Cardiac septum (tissue), 1 donor: ENCODE measurements around the gene ATP5ME. TPM values are rescaled to one million over a fixed set of nuclear protein-coding genes. Genes with fewer than 3 reads are reported as not detected.

ENCODE experiments used
- DNase-seq: peaks from one replicate; pipeline ENCODE4 v3.0.0-alpha.2; 2020; ENCODE audit warnings: low spot score
- intact Hi-C: fragments of 100-400 bp; cut with DNase I; formaldehyde crosslinking; loops from one replicate; pipeline ENCODE4 v1.14.0; 2022
- total RNA-seq: library from RNA; stranded (reverse); fragmentation: NEBNext Ultra II Directional; extraction: Animal tissue kit (Norgen Biotek cat#: 25700); gene quantifications from one replicate; pipeline ENCODE4 v1.2.1, GENCODE V29; 2021
- donor health status: DM: no; HTN: no; CAD: no.

ATP5ME gene
- total RNA-seq, 1 donor from 2014 or later: 734 TPM

- intact Hi-C loops: loop anchor here (2.0 to 5.0 kb wide), 2 partner anchors 18 to 96 kb away; partner anchors contain the start of gene PCGF3
- no peak for DNase-seq
Measured at GRCh38 chr4:686413-687040, 12.5 kb upstream of the ATP5ME start.

DNA sequence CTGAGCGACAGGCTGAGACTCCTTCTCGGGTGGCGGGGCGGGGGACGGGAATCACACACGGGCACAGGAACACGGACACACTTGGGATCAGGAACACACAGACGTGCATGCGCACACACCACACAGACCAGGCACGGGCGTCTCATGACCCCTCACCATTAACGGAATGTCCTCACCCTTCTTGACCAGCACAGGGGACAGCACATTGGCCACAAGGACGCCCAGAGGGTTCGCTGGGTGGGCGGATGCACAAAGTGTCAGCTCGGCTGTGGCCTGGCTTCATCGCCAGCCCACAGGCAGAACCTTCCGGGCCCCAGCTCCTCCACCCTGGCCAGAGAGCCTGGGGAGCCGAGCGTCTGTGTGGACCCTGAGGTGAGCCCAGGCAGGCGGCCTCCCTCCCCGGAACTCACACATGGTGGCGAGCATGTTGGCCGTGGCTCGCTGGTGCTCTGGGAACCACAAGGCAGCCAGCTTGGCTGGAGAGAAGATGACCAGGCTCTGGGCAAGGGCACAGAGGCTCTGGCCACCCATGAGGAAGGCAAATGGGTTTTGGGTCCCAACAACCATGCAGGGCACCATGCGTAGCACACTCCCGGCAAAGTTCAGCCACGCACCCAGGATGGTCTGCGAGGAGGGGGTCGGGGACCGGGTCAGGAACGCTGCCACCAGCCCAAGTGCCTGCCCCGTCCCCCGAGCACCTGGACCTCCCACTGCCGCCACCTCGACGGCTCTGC is 11.8 kb upstream of the ATP5ME start:
- intact Hi-C loops: loop anchor here (2.0 to 5.0 kb wide), 2 partner anchors 19 to 96 kb away; partner anchors contain the start of gene PCGF3
- no peak for DNase-seq

DNA sequence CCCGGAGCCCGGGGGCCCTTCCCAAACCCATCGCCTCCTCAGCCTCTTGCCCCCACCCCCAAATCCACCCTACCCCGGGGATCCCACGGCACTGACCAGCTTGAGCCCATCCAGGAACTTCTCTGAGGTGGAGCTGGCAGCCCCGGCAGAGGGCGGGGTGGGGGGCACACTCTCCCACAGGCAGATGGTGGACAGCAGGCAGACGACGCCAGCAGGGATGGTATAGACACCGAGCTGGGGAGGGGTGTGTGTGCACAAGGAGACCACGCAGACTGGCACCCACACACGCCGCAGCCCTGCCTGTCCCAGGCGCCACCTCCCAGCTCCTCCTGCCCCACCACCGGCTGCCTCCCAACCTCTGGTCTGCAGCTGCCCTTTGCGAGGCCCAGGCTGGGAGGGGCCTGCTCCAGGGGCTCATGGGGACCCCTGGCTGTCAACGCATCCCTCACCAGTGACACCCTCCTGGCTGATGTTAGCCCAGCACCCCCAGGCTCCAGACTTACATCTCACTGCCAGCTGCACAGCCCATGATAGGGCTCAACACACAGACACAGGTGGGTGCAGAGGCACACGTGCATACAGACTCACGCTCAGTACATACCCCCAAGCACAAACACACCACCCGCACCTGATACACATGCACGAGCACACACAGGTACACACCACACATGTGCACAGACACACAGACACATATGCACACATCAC is 10.7 kb upstream of the ATP5ME start:
- DNase-seq: no peak
- intact Hi-C loops: loop anchor here (5.0 kb wide), 1 partner anchor 98 kb away; no protein-coding TSS in a partner anchor

GRCh38 chr4:683982-684622 is 10.0 kb upstream of the ATP5ME start:
- no peak for DNase-seq
- intact Hi-C loops: no loop called here

DNA sequence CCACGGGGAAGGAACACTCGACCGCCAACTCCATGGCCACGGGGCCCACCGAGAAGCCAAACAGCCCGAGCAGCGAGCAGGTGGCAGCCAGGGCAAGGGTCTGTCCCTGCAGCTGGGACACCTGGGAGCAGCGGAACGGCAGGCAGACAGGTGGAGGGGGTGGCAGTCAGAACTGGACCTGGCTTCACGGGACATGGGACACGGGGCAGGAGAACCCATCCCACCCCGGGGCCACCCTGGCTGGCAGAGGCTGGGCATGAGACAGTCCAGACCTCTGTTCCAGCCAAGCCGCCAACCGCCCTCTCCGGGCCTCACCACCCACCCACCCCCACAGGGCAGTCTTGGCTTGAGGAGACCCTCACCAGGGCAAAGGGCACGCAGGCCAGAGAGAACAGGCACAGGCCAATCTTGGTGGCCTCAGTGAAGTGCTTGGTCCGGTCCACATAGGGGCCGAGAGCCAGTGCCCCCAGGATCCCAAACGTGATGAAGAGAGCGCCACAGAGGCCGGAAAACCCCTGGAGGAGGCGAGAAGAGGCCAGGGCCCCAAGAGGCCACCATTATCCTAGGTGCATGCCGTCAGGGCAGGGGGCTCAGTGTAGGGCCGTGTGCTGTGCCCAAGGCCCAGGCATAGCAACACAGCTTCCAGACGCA is 9.3 kb upstream of the ATP5ME start:
- no peak for DNase-seq
- intact Hi-C loops: no loop called here

- DNase-seq: no peak
- intact Hi-C loops: no loop called here
Measured at GRCh38 chr4:682490-683172, 8.6 kb upstream of the ATP5ME start.

DNA sequence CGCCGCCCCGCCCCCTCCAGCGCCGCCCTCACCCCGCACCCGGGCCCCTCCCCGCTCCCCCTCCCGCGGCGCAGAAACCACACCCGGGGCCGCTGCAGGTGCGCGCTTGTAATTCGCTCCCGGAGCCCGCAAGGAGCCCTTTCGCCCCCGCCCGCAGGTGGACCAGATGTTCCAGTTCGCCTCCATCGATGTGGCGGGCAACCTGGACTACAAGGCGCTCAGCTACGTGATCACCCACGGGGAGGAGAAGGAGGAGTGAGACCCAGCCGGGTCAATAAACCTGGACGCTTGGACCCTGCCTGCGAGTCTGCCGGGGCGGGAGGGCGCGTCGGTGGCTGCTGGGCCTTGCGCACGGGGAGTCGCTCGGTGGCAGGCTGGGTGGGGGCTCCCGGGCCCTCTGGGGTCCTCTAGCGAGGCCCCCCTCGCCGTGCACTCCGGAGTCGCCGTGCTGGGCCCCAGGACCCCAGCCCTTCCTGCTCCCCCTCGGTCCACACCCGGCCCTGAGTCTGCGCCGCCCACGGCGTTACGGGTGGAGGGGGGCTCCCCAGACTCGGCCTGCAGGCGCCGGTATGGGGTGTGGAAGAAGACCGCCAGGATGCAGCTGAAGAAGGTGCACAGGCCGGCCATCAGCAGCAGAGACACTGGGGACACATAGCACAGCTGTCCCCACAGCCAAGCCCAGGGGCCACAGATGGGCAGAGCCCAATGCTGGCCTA is 7.8 kb upstream of the ATP5ME start:
- no peak for DNase-seq
- intact Hi-C loops: no loop called here

GRCh38 chr4:680928-681645 is 7.0 kb upstream of the ATP5ME start:
- DNase-seq: no peak
- intact Hi-C loops: no loop called here

- no peak for DNase-seq
- intact Hi-C loops: no loop called here
Measured at GRCh38 chr4:680551-680927, 6.5 kb upstream of the ATP5ME start.

DNA sequence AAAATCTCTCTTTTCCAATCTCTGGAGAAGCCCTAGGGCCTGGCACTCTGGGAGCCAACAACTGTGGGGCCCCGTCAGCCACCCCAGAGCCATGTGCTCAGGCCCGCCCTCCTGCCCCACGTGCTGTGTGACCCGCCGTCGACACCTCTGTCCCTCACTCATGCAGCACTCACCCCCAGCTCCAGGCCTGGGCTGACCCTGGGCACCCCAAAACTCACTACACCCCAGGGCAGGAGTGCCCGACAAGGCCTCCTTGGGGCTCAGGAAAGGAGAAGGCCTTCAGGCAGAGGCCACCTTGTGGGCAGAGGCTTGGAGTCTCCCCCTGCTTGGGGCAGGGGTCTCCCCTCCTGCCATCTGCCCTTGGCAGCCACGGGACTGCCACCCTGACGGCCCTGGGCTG is 6.0 kb upstream of the ATP5ME start:
- intact Hi-C loops: no loop called here
- DNase-seq: no peak

DNA sequence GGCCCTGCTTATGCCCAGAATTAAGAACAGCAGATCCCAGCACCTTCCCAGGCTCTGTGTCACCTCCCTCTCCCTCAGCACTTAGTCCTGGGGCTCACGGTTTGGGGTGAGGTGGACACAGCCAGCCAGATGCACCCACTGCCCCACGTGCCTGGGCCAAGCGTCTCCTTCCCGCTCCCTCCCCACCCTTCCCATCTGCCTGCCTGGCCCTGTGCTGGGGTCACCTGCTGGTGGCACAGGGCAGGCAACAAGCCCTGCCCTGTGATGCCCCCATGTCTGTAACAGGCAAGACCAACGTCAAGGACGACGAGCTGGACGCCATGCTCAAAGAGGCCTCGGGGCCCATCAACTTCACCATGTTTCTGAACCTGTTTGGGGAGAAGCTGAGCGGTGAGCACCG is 5.6 kb upstream of the ATP5ME start:
- intact Hi-C loops: loop anchor here (10.0 kb wide), 2 partner anchors 345 to 435 kb away; partner anchors contain the start of gene ZNF141
- DNase-seq: no peak

- intact Hi-C loops: loop anchor here (10.0 kb wide), 2 partner anchors 344 to 434 kb away; partner anchors contain the start of gene ZNF141
- no peak for DNase-seq
Measured at GRCh38 chr4:679104-679481, 5.0 kb upstream of the ATP5ME start.

GRCh38 chr4:678331-679103 is 4.4 kb upstream of the ATP5ME start:
- DNase-seq: no peak
- intact Hi-C loops: loop anchor here (10.0 kb wide), 2 partner anchors 344 to 434 kb away; partner anchors contain the start of gene ZNF141

GRCh38 chr4:677431-678293 is 3.6 kb upstream of the ATP5ME start:
- intact Hi-C loops: loop anchor here (10.0 kb wide), 2 partner anchors 343 to 433 kb away; partner anchors contain the start of gene ZNF141
- no peak for DNase-seq

- DNase-seq: no peak
- intact Hi-C loops: loop anchor here (10.0 kb wide), 2 partner anchors 342 to 432 kb away; partner anchors contain the start of gene ZNF141
Measured at GRCh38 chr4:676871-677235, 2.8 kb upstream of the ATP5ME start.
